ENCODE data around the gene MBTD1.
"Not testable (repeated sequence)": the region's sequence is repeated elsewhere in the genome, so short reads cannot be mapped to it uniquely, and the experiment has no call there.

MBTD1 gene

GRCh38 chr17:51185763-51186332 is 74.0 kb downstream of the MBTD1 start:
- no peak for DNase-seq

DNA sequence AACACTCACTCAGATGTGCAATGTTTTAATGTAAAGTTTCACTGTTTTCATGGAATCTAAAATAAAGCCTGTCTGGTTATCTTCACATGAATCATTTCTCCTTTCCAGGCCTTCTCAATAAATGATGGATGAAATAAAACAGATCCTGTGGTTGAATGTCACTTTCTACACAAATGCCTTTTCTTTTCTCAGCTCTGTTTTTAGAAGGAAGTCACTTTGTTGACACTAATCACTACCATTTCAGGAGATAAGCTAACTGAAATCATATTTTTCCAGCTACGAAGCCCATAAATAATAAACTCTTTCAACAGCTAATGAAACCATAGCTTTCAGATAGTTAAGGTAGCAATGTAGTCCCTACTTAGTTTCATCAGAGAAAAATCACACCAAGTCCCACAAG is 75.7 kb downstream of the MBTD1 start:
- no peak for DNase-seq

- DNase-seq: peak; percentile 85 to 94
These were observed 79.4 kb downstream of the MBTD1 start for GRCh38 chr17:51180486-51180885.

- not testable (repeated sequence) for DNase-seq
These were observed 87.8 kb downstream of the MBTD1 start for GRCh38 chr17:51172030-51172429.

- DNase-seq: no peak
These were observed 89.1 kb downstream of the MBTD1 start for GRCh38 chr17:51170736-51171135.

DNA sequence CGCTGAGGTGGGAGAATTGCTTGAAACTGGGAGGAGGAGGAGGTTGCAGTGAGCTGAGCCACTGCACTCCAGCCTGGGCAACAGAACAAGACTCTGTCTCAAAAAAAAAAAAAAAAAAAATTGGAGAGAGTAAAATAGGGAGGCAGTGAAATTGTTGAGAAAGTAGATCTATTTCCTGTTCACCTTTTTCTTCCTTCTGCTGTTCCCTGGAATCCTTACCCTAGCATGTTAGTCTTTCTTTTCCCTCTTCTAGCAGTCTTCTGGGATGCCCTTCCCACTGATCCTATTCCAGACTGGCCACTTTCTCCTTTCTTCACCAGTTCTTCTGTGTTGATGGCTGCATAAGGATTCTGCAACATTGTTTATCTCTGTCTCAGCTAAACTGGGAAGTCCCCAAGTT is 90.5 kb downstream of the MBTD1 start:
- DNase-seq: no peak

- peak; percentile 52 to 69 for DNase-seq
These were observed 92.6 kb downstream of the MBTD1 start for GRCh38 chr17:51166987-51167931.

- peak; percentile 89 to 92 for DNase-seq
These were observed 93.5 kb downstream of the MBTD1 start, which contains the start of gene NME2 for GRCh38 chr17:51166198-51166986. NME2 (plus strand) TSS chr17:51166411; CDS start chr17:51166831, 420 bp downstream.

DNA sequence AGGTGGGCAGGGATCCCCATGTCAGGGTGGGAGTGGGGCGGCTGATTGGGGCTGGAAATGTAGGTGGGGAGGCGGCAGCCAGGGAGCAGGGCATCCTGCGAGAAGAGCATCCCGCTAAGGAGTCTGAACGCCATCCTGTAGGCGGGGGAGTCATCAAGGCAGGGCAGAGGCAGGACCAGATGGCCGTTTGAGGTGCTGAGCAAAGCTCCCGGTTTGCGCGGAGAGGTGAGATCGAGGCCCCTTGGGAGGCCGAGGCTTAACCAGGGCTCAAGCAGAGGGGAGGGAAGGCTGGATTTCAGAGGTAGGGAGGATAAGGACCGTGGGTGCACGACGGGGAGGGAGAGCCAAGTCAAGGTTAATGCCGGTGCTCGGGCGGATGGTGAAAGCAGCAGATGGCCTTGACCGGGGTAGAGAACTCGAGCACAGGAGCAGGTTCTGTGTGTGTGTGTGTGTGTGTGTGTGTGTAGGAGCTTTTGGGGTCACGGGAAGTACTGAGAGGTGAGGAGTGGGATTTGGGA is 94.1 kb downstream of the MBTD1 start:
- peak; percentile 89 to 91 for DNase-seq

- DNase-seq: peak; percentile 78 to 85
These were observed 94.8 kb downstream of the MBTD1 start for GRCh38 chr17:51164911-51165679.

GRCh38 chr17:51161541-51161940 is 98.3 kb downstream of the MBTD1 start:
- no peak for DNase-seq

- no peak for DNase-seq
These were observed 100.2 kb downstream of the MBTD1 start for GRCh38 chr17:51159604-51160003.

GRCh38 chr17:51155416-51155815 is 104.4 kb downstream of the MBTD1 start:
- peak in 1 of 2 experiments; percentile 66 for DNase-seq

GRCh38 chr17:51154176-51154575 is 105.7 kb downstream of the MBTD1 start:
- peak; percentile 16 to 36 for DNase-seq

DNA sequence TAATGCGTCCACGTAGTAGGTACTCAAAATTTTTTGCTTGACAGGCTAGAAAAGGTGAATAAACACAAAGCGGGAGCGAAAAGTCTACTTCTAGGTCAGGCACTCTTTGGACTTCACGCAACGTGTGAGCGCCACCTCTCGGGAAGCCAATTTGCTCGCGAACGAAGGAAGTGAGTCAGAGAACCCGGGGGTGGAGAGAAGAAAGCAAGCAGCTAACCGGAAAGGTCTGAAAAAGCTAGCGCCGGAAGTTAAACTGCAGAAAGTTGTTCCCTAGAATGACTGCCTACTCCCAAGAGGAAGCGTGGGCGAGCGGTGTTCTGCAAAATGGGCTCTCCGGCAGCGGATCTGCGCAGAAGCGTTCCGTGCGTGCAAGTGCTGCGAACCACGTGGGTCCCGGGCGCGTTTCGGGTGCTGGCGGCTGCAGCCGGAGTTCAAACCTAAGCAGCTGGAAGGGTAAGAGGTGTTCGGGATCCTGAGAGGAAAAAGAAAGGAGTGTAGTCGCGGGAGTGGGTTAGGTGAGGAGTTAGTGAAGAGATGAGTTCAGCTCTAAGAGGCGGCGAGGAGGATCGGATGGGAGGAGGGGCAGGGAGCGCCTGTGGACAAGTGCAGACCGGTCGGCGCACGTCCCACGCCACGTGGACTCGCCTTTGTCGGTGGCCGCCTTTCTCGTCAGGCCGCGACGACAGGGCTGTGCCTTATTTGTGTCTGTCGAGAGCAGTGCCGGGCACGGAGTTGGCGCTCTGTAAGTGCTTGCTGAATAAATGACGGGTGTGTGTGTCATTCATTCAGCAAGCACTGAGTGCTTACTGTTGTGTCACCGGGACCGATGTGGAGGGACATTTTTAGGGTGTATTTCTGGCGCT is 106.4 kb downstream of the MBTD1 start, which contains the start of gene NME1:
Gene NME1, plus strand, starts transcription at position 350 of the 863 bp plus-strand sequence. CDS start 2,096 bp downstream, outside the sequence.
- peak; percentile 99 to 100 for DNase-seq

- no peak for DNase-seq
These were observed 107.1 kb downstream of the MBTD1 start for GRCh38 chr17:51152766-51153209.

DNA sequence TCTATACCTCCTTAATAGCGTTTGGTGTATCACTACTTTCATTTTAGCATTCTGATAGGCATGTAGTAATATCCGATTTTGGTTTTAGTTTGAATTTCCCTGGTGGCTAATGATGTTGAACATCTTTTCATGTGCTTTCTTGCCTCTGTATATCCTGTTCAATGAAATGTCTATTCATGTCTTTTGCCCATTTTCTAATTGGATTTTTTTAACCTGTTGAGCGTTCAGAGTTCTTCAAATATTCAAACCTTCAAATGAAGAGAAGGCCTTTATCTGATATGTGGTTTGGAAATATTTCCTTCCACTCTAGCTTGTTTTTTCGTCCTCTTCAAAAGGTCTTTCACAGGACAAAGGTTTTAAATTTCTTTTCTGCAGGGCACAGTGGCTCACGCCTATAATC is 108.9 kb downstream of the MBTD1 start:
- DNase-seq: no peak

- no peak for DNase-seq
These were observed 110.7 kb downstream of the MBTD1 start for GRCh38 chr17:51149163-51149562.

DNA sequence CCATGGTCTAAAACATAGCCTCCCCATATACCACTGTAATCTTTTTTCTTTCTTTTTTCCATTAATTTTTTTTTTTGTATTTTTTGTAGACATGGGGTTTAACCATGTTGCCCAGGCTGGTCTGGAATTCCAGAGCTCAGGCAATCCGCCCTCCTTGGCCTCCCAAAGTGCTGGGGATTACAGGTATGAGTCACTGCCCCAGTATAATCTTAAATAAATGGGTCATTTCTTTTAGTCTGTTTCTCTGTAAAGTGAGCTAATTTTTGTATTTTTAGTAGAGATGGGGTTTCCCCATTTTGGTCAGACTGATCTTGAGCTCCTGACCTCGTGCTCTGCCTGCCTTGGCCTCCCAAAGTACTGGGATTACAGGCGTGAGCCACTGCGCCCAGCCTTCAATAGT is 112.2 kb downstream of the MBTD1 start:
- DNase-seq: no peak

DNA sequence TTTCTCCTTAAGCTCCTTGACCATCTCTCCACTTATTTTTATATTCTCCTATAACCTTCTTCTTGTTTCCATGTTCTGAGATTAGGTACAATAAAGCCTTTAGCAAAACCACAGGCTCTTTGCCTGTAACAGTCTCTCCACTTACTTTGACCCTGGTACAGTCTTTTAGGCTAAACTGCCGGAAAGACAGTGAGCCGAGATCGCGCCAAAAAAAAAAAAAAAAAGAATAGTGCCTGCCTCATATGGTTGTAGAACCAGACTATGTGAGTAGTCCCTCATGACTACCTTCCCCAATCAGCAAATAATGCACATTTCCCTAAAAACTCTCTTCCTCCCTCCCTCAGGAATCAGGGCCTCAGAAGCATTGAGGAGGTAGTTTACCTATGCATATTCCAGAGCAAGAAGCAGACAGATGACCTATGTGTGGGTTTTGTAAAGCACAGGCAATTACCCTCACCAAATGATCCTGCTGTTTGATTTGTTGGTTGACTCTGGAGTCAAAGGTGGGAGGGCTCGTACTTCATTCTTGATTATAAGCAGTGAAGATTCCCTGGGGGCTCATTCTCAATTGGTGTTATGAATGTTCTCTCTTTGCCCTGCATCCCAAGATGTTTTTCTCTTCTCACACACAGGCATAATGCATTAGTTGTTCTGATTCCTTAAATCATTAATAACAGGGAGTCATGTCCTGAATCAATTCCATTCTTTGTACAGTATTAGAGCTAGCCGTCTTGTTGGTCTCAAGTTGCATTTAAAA is 115.4 kb downstream of the MBTD1 start:
- DNase-seq: no peak
